ENCODE results near the gene SEZ6L2. TPM values are rescaled to one million over a fixed set of nuclear protein-coding genes. Genes with fewer than 3 reads are reported as not detected.
"Not testable (repeated sequence)": the region's sequence is repeated elsewhere in the genome, so short reads cannot be mapped to it uniquely, and the experiment has no call there.

The SEZ6L2 gene
- total RNA-seq, 4 donors from 2014 or later: 0.20 to 1.7 (median 0.56) TPM

DNA sequence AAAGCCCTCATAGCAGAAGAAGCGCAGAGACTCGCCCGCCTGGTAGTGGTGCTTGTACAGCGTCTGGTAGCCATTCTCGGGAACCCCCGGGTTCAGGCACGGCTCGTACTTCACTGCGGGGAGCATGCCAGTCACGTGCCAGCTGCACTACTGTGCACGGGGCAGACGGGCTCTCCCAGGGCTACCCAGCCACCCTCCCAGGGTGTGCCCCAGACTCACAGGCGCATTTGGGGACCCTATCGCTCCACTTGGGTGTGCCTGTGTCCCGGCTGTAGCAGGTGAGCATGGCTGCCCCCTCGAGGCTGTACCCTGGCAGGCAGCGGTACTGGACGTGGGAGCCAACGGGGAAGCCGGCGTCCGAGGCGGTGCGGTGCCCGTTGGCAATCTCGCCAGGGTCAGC, 26.0 kb downstream of the SEZ6L2 start:
- Histone ChIP-seq H3K4me1 (no peaks in the 10 kb centered on the region), H3K27ac (no peak overlapping the region), H3K9me3 (no peaks in the 10 kb centered on the region), H3K36me3 (no peaks in the 10 kb centered on the region), H3K27me3 (peaks cover 25 to 30% (median 30%) of the 10 kb centered on the region in 3 donors), H3K4me3 (no peak overlapping the region)
- TF ChIP-seq, protein P1, sequence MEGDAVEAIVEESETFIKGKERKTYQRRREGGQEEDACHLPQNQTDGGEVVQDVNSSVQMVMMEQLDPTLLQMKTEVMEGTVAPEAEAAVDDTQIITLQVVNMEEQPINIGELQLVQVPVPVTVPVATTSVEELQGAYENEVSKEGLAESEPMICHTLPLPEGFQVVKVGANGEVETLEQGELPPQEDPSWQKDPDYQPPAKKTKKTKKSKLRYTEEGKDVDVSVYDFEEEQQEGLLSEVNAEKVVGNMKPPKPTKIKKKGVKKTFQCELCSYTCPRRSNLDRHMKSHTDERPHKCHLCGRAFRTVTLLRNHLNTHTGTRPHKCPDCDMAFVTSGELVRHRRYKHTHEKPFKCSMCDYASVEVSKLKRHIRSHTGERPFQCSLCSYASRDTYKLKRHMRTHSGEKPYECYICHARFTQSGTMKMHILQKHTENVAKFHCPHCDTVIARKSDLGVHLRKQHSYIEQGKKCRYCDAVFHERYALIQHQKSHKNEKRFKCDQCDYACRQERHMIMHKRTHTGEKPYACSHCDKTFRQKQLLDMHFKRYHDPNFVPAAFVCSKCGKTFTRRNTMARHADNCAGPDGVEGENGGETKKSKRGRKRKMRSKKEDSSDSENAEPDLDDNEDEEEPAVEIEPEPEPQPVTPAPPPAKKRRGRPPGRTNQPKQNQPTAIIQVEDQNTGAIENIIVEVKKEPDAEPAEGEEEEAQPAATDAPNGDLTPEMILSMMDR (IDR thresholded peaks at IDR 0.05 in 4 of 5, conservative IDR thresholded peaks at IDR 0.05 in 1 of 5): no peak
- no peak for TF ChIP-seq POLR2A (IDR thresholded peaks at IDR 0.05)
- no peak for ATAC-seq
- no peak for DNase-seq
- intact Hi-C loops (cut with DNase I; ENCODE audit: low total_unique reads) (no loop called here), in situ Hi-C loops (cut with MboI; ENCODE audit: low sequenced_read_pairs in 4 of 4) (no loop called here)

DNA sequence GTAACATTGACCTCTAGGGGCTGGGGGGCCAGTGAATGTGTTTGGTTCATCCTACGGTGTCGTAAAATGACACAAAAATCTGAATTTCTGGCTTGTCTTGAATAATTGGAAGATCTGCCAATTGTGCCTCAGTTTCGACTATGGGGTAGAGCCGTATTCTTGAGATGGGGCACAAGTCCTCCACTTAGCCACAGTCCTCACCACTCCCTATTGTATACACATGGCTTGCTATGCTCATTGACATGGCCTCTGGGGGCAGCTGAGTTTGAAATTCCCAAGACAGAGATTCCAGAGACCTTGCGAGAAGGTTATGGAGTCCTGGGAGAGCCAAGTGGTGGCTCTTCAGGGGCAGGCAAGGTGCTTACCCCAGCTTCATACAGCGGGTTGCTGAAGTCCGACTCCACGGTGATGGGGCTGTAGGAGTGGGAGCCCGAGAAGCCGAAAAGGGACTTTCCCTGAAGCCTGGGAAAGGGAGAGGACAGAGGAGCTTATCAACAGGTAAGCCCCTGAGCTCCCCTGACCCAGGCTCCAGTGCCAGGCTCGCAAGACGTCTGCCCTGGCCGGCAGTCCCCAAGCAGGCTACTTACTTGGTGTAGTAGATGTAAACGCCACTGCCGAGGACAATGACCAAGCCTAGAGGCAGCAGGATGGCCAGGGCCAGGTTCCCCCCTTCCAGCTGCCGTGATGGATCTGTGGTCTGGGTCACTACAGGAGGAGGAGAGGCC, 27.4 kb downstream of the SEZ6L2 start:
- no peaks in the 10 kb centered on the region for H3K36me3 ChIP-seq
- H3K9me3 ChIP-seq: no peaks in the 10 kb centered on the region
- intact Hi-C loops (cut with DNase I; ENCODE audit: low total_unique reads): no loop called here
- no peak overlapping the region for H3K27ac ChIP-seq
- peaks cover 12 to 17% (median 17%) of the 10 kb centered on the region in 3 donors for H3K27me3 ChIP-seq
- no peak for TF ChIP-seq POLR2A (IDR thresholded peaks at IDR 0.05)
- TF ChIP-seq, protein P1 (IDR thresholded peaks at IDR 0.05 in 4 of 5, conservative IDR thresholded peaks at IDR 0.05 in 1 of 5): no peak
- no peak for DNase-seq
- no peak overlapping the region for H3K4me3 ChIP-seq
- no peak for ATAC-seq
- H3K4me1 ChIP-seq: no peaks in the 10 kb centered on the region
- in situ Hi-C loops (cut with MboI; ENCODE audit: low sequenced_read_pairs in 4 of 4): no loop called here

DNA sequence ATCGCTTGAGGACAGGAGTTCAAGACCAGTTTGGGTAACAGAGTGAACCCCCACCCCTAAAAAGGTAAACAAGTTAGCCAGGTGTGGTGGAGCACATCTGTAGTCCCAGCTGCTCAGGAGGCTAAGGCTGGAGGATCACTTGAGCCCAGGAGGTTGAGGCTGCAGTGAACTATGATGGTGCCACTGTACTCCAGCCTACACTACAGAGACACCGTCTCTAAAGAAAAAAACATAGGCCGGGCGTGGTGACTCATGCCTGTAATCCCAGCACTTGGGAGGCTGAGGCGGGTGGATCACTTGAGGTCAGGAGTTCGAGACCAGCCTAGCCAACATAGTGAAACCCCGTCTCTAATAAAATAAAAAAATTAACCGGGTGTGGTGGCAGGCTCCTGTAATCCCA, 30.3 kb downstream of the SEZ6L2 start:
- intact Hi-C loops (cut with DNase I; ENCODE audit: low total_unique reads): loop anchor here (10.0 kb wide), 1 partner anchor 156 kb away; the partner anchor contains the start of gene C16orf92
- H3K27ac ChIP-seq; DNase-seq; in situ Hi-C loops (cut with MboI; ENCODE audit: low sequenced_read_pairs in 4 of 4); H3K27me3 ChIP-seq; H3K9me3 ChIP-seq; H3K36me3 ChIP-seq; H3K4me1 ChIP-seq; ATAC-seq; H3K4me3 ChIP-seq: not testable (repeated sequence)

DNA sequence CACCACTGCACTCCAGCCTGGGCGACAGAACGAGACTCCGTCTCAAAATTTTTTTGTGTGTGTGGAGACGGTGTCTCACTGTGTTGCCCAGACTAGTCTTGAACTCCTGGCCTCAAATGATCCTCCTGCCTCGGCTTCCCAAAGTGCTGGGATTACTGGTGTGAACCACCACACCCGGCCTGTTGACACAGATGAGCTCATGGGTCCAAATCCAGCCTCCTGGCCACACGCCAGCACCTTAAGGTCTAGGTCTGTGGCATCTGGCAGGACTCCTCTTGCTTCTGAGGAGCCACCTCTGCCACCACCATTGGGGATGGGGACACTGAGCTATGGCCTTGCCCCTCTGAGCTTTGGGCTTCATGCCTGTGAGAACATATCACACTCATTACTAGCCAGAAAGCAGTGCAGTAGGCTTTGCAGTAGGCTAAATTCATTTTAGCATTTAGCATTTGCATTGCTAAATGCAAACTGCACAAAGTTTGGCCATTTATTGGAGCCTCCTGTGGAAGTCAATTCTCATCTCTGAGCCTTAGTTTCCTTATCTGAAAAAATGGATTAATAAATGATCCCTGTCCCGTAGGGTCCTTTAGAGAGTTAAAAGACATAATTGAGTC, 30.8 kb downstream of the SEZ6L2 start:
- in situ Hi-C loops (cut with MboI; ENCODE audit: low sequenced_read_pairs in 4 of 4): no loop called here
- peaks cover 4% of the 10 kb centered on the region in 2 donors for H3K4me1 ChIP-seq
- H3K9me3 ChIP-seq: no peaks in the 10 kb centered on the region
- H3K27me3 ChIP-seq: no peaks in the 10 kb centered on the region
- H3K4me3 ChIP-seq: no peak overlapping the region
- DNase-seq: no peak
- no peak overlapping the region for H3K27ac ChIP-seq
- intact Hi-C loops (cut with DNase I; ENCODE audit: low total_unique reads): loop anchor here (10.0 kb wide), 1 partner anchor 156 kb away; the partner anchor contains the start of gene C16orf92
- H3K36me3 ChIP-seq: no peaks in the 10 kb centered on the region
- no peak for ATAC-seq
- no peak for TF ChIP-seq POLR2A (IDR thresholded peaks at IDR 0.05)
- TF ChIP-seq, protein P1 (IDR thresholded peaks at IDR 0.05 in 4 of 5, conservative IDR thresholded peaks at IDR 0.05 in 1 of 5): no peak

DNA sequence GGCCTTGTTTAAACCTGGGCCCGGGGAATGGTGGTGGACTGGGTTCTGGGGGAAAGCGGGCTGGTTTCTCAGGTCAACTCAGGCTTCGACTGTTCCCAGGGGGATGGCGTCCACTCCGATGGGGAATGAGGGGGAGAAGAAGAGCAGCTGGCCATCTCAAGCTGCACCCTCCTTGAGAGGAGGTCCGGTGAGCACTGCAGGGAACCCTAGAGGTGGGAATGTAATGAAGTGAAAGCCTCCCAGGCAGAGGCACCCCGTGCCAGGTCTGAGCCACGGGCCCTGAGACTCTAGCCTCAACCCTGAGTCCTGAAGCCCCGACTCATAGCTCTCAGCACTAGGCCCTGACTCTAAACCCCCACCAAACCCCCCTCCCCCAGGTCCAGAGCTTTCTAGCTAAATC, 35.1 kb downstream of the SEZ6L2 start:
- H3K27me3 ChIP-seq: no peaks in the 10 kb centered on the region
- no peak overlapping the region for H3K4me3 ChIP-seq
- in situ Hi-C loops (cut with MboI; ENCODE audit: low sequenced_read_pairs in 4 of 4): no loop called here
- no peak for ATAC-seq
- DNase-seq: no peak
- TF ChIP-seq POLR2A (IDR thresholded peaks at IDR 0.05): no peak
- TF ChIP-seq, protein P1 (IDR thresholded peaks at IDR 0.05 in 4 of 5, conservative IDR thresholded peaks at IDR 0.05 in 1 of 5): no peak
- no peak overlapping the region for H3K27ac ChIP-seq
- peaks cover 0 to 22% of the 10 kb centered on the region in 2 donors for H3K36me3 ChIP-seq
- H3K4me1 ChIP-seq: peaks cover 18 to 20% of the 10 kb centered on the region in 2 donors
- no peaks in the 10 kb centered on the region for H3K9me3 ChIP-seq
- intact Hi-C loops (cut with DNase I; ENCODE audit: low total_unique reads): loop anchor here (10.0 kb wide), 1 partner anchor 161 kb away; the partner anchor contains the start of gene C16orf92

Measured in gastrocnemius medialis (tissue), 4 donors.